Umbilical cord (tissue), 2 donors: Measurements from ENCODE around the gene TMEM184B. TPM values are rescaled to one million over a fixed set of nuclear protein-coding genes. Genes with fewer than 3 reads are reported as not detected.

Source experiments
- DNase-seq: peaks from one replicate; pipeline ENCODE4 v3.0.0-alpha.2; 2015; ENCODE audit warnings: low spot score
- total RNA-seq: library from RNA; depleted of rRNA; stranded (reverse); fragments of >200 nt; gene quantifications from one replicate; pipeline ENCODE4 v1.2.3, GENCODE V29; 2014; ENCODE audit warnings: low replicate concordance; ENCODE audit not compliant: insufficient read depth

The TMEM184B gene
- total RNA-seq, 1 donor from 2014 or later = 42.1 TPM

GRCh38 chr22:38205261-38206128, 67.3 kb downstream of the TMEM184B start:
- peak; percentile 95 for DNase-seq

GRCh38 chr22:38204784-38205183, 68.0 kb downstream of the TMEM184B start:
- no peak for DNase-seq

- no peak for DNase-seq
Observed at GRCh38 chr22:38203855-38204514, 68.8 kb downstream of the TMEM184B start.

GRCh38 chr22:38203090-38203810, 69.6 kb downstream of the TMEM184B start:
- DNase-seq = peak; percentile 47

GRCh38 chr22:38202437-38203089, 70.2 kb downstream of the TMEM184B start:
- peak; percentile 82 for DNase-seq

- peak; percentile 96 for DNase-seq
Observed at GRCh38 chr22:38201711-38202436, 70.9 kb downstream of the TMEM184B start, which contains the start of gene MAFF. Gene MAFF (plus strand): TSS chr22:38201994. CDS start chr22:38213854, 11,860 bp downstream.

GRCh38 chr22:38201371-38201710, 71.5 kb downstream of the TMEM184B start:
- no peak for DNase-seq

GRCh38 chr22:38199826-38200559, 72.8 kb downstream of the TMEM184B start:
- DNase-seq = no peak

GRCh38 chr22:38196791-38197419, 75.9 kb downstream of the TMEM184B start:
- no peak for DNase-seq

- no peak for DNase-seq
Observed at GRCh38 chr22:38193580-38193979, 79.2 kb downstream of the TMEM184B start.

- DNase-seq = no peak
Observed at GRCh38 chr22:38192475-38192863, 80.3 kb downstream of the TMEM184B start.

GRCh38 chr22:38191731-38192474, 80.9 kb downstream of the TMEM184B start:
- no peak for DNase-seq

- no peak for DNase-seq
Observed at GRCh38 chr22:38191055-38191454, 81.8 kb downstream of the TMEM184B start.

- no peak for DNase-seq
Observed at GRCh38 chr22:38190581-38190980, 82.2 kb downstream of the TMEM184B start.

- DNase-seq = no peak
Observed at GRCh38 chr22:38189104-38189503, 83.7 kb downstream of the TMEM184B start.

- DNase-seq = no peak
Observed at GRCh38 chr22:38187413-38188212, 85.2 kb downstream of the TMEM184B start.

- no peak for DNase-seq
Observed at GRCh38 chr22:38186429-38186828, 86.4 kb downstream of the TMEM184B start.

GRCh38 chr22:38184788-38185187, 88.0 kb downstream of the TMEM184B start:
- no peak for DNase-seq
